ENCODE results near the gene SDCCAG8.
"Not testable (repeated sequence)": the region's sequence is repeated elsewhere in the genome, so short reads cannot be mapped to it uniquely, and the experiment has no call there.

DNA sequence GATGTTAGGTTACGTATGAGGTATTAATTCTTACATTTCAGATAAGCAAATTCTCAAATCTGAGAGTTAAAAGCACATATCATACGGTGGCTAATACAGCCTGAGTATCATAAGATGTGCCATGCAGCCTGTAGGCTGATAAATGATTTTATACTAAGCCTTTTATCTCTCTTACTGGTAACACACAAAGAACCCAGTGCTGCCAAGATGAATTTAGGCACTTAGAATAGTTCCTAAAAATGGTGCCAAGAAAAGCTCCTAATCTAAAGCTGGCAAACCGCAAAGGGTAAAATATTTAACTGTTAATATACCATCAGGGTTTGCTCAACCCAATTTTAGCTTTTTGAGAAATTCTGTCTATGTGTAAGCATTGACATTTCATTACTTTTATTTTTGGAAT is 43.9 kb upstream of the SDCCAG8 start:
- not testable (repeated sequence) for TF ChIP-seq CTCF (IDR thresholded peaks at IDR 0.05; ENCODE audit: low read depth, low read length, missing input control); RAD21 (IDR thresholded peaks at IDR 0.05); TAF1 (conservative IDR thresholded peaks at IDR 0.05); EGR1 (IDR thresholded peaks at IDR 0.05; ENCODE audit: low read depth in 2 of 2); ZBTB33 (IDR thresholded peaks at IDR 0.05); HNF4A (conservative IDR thresholded peaks at IDR 0.05); REST (IDR thresholded peaks at IDR 0.05); SP1 (IDR thresholded peaks at IDR 0.05); YY1 (IDR thresholded peaks at IDR 0.05)
- TF ChIP-seq, protein P1, sequence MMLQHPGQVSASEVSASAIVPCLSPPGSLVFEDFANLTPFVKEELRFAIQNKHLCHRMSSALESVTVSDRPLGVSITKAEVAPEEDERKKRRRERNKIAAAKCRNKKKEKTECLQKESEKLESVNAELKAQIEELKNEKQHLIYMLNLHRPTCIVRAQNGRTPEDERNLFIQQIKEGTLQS (IDR thresholded peaks at IDR 0.05) = not testable (repeated sequence)
